Heart left ventricle (tissue), 13 donors: Measurements from ENCODE around the gene ZNF408.

Experiments used
- POLR2A ChIP-seq, 2 donors: fragments of 450-650 bp; IDR thresholded peaks; one replicate each; pipeline ENCODE4 v1.6.1; 2017; ENCODE audit warnings: antibody characterized with exemption in 2 of 2, mild to moderate bottlenecking in 2 of 2, moderate library complexity in 2 of 2
- TF ChIP-seq, protein P1 (sequence below), 12 donors: fragments of 200-600 bp; sonication (generic) in 4 of 12; IDR thresholded peaks; one replicate each; pipeline versions ENCODE4 v1.5.0 to v1.8.0; 2018 to 2022; ENCODE audit warnings: antibody characterized with exemption in 12 of 12, mild to moderate bottlenecking in 5 of 12
- donor health status: ischemic (EF 13 %, LVEDD 7.1; RV severe dilation, severe dysfunction).
- donor health status: DM: no; HTN: yes; CAD: no.
- donor health status: DM: no; HTN: no; CAD: no.
- donor health status: ischemic (EF 25% LVEDD 6.9; RV normal size, moderate dysfunction).
- donor health status: ischemic (EF 25% LVEDD 5.7; RV mildly dilated, moderate dysfunction).
- donor health status: ischemic (EF 35%, LVEDD 5.7; RV mildly dilated, moderate dysfunction).
- donor health status: nonischemic (EF 11% LVEDD 7.7; RV severe dilation, severe dysfunction).
- donor health status: DM: yes; HTN: yes; CAD: no.
- donor health status: PGD.
- donor health status: ischemic (EF 29% LVEDD 5.4; RV normal size, mild dysfunction).
- donor health status: nonischemic (EF 23%, LVEDD 6.1; RV moderate dilation, normal function).

GRCh38 chr11:46679241-46680163 lies 21.3 kb upstream of the ZNF408 start:
- no peak for TF ChIP-seq POLR2A (IDR thresholded peaks at IDR 0.05)
- TF ChIP-seq, protein P1, sequence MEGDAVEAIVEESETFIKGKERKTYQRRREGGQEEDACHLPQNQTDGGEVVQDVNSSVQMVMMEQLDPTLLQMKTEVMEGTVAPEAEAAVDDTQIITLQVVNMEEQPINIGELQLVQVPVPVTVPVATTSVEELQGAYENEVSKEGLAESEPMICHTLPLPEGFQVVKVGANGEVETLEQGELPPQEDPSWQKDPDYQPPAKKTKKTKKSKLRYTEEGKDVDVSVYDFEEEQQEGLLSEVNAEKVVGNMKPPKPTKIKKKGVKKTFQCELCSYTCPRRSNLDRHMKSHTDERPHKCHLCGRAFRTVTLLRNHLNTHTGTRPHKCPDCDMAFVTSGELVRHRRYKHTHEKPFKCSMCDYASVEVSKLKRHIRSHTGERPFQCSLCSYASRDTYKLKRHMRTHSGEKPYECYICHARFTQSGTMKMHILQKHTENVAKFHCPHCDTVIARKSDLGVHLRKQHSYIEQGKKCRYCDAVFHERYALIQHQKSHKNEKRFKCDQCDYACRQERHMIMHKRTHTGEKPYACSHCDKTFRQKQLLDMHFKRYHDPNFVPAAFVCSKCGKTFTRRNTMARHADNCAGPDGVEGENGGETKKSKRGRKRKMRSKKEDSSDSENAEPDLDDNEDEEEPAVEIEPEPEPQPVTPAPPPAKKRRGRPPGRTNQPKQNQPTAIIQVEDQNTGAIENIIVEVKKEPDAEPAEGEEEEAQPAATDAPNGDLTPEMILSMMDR (IDR thresholded peaks at IDR 0.05), result no peak
